Thyroid gland (tissue), 4 donors: ENCODE data around the gene LSM3.

Experiments used
- POLR2A ChIP-seq, 2 donors: fragments of 450-650 bp; IDR thresholded peaks; one replicate each; pipeline ENCODE4 v1.6.1; 2017; ENCODE audit warnings: antibody characterized with exemption in 2 of 2, mild to moderate bottlenecking in 2 of 2, moderate library complexity in 1 of 2
- TF ChIP-seq, protein P1 (sequence below), 6 experiments: fragments of 200-600 bp in 3 of 6; fragments of 450-650 bp in 3 of 6; sonication (generic) in 3 of 6; IDR thresholded peaks; one replicate each; pipeline ENCODE4 v1.5.1; 2016 to 2019; ENCODE audit warnings: antibody characterized with exemption in 6 of 6, mild to moderate bottlenecking in 2 of 6, inconsistent platforms in 1 of 6, moderate library complexity in 1 of 6

DNA sequence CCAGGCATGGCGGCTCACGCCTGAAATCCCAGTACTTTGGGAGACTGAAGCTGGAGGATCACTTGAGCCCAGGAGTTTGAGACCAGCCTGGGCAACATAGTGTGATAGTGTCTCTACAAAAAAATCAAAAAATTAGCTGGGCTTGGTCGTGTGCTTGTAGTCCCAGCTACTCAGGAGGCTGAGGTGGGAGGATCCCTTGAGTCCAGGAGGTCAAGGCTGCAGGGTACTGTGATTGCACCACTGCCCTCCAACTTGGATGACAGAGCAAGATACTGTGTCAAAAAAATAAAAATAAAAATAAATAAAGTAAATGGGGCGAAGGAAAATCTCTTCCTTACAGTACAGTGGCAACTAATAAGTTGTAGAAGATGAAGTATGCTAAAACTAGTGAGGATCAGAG, 29.6 kb downstream of the LSM3 start:
- TF ChIP-seq, protein P1, sequence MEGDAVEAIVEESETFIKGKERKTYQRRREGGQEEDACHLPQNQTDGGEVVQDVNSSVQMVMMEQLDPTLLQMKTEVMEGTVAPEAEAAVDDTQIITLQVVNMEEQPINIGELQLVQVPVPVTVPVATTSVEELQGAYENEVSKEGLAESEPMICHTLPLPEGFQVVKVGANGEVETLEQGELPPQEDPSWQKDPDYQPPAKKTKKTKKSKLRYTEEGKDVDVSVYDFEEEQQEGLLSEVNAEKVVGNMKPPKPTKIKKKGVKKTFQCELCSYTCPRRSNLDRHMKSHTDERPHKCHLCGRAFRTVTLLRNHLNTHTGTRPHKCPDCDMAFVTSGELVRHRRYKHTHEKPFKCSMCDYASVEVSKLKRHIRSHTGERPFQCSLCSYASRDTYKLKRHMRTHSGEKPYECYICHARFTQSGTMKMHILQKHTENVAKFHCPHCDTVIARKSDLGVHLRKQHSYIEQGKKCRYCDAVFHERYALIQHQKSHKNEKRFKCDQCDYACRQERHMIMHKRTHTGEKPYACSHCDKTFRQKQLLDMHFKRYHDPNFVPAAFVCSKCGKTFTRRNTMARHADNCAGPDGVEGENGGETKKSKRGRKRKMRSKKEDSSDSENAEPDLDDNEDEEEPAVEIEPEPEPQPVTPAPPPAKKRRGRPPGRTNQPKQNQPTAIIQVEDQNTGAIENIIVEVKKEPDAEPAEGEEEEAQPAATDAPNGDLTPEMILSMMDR (IDR thresholded peaks at IDR 0.05) = no peak
- TF ChIP-seq POLR2A (IDR thresholded peaks at IDR 0.05) = no peak
